Hematopoietic multipotent progenitor cell treated with erythropoietin and hydrocortisone succinate and interleukin-3 and kit ligand, for 15 days (in vitro differentiated cells): Measurements from ENCODE around the gene XPR1.
"Not testable (repeated sequence)": the region's sequence is repeated elsewhere in the genome, so short reads cannot be mapped to it uniquely, and the experiment has no call there.

Experiments used
- DNase-seq: peaks from one replicate; pipeline ENCODE4 v3.0.0-alpha.2; 2015; ENCODE audit warnings: low spot score

Gene XPR1

DNA sequence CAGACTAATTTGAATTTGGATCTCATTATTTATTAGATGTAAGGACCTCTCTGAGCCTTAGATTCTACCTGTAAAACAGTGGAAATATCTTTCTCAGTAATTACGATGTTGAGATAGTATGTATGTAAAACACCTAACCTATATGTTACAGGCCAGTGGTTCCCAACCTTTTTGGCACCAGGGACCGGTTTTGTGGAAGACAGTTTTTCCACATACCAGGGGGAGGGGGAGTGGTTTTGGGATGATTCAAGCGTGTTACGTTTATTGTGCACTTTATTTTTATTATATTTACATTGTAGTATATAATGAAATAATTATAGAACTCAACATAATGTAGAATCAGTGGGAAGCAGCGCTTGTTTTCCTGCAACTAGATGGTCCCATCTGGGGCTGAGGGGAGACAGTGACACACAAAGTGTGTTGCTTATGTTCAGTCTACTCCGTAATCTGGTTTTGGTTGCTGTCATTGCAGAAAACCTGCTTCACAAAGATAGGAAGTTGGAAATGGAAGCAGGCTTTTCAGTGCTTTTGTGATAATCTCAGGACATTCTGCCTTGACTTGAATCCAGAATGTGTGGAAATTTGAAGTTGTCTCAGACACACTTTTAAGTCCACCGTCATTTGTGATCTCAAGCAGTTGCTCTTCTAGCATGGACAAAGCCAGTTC lies 12.8 kb downstream of the XPR1 start:
- no peak for DNase-seq

- DNase-seq, result not testable (repeated sequence)
These were observed 13.4 kb downstream of the XPR1 start for GRCh38 chr1:180645261-180645660.

DNA sequence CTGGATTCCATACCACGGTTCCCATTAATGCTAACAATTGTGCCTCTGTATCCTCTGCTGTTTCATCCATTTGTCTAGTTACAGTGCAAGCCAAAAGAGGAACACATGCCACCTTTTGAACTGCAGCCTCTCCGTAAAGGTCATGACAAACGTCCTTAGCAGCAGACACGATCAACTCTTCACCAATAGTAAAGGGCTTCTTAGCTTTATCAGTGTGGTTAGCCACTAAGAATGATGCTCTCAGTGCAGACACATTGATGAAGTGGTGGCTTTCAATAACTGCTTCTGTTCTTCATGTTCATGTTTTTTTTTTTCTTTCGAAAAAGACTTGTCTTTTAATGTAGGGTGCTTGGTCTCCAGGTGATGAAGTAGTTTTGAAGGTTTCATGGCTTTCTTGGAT lies 14.3 kb downstream of the XPR1 start:
- DNase-seq, result no peak

DNA sequence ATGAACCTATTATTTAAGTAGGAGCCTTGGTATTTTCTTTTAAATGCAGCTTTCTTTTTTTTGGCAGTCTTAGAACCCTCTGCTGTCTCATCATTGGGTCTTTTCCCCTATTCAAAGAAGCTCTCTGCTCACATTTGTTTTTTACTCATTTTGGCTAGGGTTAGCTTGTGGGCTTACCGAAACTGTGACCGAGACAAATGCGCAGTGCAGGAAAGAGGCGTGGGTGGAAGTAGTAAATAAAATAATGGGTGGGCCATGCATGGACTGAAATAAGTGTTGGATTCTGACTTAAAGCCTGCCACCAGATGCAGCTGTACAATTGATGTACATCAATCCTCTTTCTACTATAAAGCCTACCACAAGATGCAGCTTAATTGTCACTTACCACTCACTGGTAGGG lies 14.7 kb downstream of the XPR1 start:
- no peak for DNase-seq

- no peak for DNase-seq
These were observed 21.0 kb downstream of the XPR1 start for GRCh38 chr1:180652792-180653191.

GRCh38 chr1:180662709-180663108 lies 30.9 kb downstream of the XPR1 start:
- no peak for DNase-seq

DNA sequence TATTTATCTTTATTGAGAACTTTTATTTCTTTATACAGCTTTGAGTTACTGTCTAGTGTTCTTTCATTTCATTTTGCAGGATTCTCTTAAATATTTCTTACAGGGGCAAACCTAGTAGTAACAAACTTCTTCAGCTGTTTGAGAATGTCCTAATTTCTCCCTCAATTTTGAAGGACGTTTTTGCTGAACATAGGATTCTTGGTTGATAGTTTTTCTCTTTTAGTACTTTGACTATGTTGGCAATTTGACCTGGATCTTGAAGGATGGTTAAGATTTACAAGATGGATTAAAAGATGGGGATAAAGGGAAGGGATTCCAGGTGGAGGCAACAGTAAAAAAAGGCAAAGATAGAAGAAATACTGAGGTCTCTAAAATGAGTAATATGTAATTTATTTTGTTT lies 38.9 kb downstream of the XPR1 start:
- DNase-seq, result no peak

DNA sequence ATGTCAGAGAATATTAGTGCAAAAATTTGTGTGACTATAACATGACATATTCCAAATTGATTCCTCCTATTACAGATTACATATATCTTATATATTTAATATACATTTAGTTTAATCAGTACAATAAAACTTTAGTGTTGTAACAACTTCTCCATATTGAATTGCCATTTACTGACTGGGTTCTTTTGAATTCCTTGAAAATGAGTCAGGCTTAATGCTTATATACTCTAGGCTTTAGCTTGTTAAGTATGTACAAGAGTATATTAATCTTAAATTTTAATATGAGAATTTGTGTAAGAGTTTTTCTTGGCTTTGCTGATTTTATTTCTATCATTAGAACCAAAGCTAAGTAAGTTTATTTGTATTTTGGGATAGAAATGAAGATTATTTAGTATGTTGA lies 40.3 kb downstream of the XPR1 start:
- no peak for DNase-seq

GRCh38 chr1:180672505-180672904 lies 40.7 kb downstream of the XPR1 start:
- DNase-seq, result no peak

GRCh38 chr1:180674603-180675530 lies 43.0 kb downstream of the XPR1 start:
- no peak for DNase-seq

- DNase-seq, result no peak
These were observed 43.8 kb downstream of the XPR1 start for GRCh38 chr1:180675586-180675985.

DNA sequence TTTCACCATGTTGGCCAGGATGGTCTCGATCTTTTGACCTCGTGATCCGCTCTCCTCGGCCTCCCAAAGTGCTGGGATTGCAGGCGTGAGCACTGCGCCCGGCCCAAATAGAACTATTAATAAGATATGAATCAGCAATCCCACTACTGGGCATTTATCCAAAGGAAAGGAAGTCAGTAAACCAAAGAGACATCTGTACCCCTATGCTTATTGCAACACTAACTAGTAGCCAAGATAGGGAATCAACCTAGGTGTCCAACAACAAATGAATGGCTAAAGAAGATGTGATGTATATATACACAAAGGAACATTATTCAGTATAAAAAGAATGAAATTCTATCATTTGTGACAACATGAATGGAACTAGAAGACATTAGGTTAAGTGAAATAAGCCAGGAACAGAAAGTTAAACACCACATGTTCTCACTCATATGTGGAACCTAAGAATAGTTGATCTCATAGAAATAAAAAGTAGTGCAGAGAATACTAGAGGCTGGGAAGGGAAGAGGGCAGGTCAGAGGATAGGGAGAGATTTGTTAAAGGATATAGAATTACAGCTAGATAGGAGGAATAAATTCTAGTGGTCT lies 48.8 kb downstream of the XPR1 start:
- no peak for DNase-seq

- not testable (repeated sequence) for DNase-seq
These were observed 51.3 kb downstream of the XPR1 start for GRCh38 chr1:180683117-180683516.

DNA sequence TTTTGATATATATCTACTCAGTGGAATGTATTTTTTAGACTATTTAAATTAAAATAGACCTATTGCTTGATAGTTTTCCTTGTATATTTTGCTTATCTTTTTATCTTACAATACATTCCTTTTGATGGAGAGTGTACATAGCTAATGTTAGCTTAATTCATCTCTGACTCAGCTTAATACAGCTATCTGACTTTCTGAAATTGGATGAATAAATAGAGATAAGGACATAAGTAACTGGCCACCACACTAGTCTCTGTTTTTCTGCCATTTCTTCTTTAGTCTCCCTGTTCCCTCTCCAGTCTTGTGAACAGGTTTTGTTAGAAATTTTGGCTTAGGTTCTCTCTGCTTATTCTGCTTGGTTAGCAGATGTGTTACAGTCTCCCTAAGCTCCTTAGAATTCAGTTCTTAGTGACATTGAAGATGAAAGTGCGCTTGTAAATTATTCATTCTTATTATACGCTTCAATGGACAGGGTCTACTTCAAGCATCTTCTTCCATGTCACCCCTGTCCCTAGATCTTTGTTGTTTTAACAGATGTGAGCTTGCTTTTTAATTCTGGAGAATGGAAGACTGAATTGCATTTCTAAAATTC lies 59.6 kb downstream of the XPR1 start:
- DNase-seq, result no peak

GRCh38 chr1:180693564-180694244 lies 61.9 kb downstream of the XPR1 start:
- DNase-seq, result no peak

GRCh38 chr1:180695282-180695681 lies 63.5 kb downstream of the XPR1 start:
- DNase-seq, result no peak

- DNase-seq, result no peak
These were observed 64.5 kb downstream of the XPR1 start for GRCh38 chr1:180696361-180696760.

- DNase-seq, result no peak
These were observed 66.8 kb downstream of the XPR1 start for GRCh38 chr1:180698580-180698979.

GRCh38 chr1:180702376-180702775 lies 70.6 kb downstream of the XPR1 start:
- DNase-seq, result not testable (repeated sequence)

GRCh38 chr1:180710746-180711145 lies 78.9 kb downstream of the XPR1 start:
- not testable (repeated sequence) for DNase-seq

GRCh38 chr1:180711260-180711659 lies 79.4 kb downstream of the XPR1 start:
- not testable (repeated sequence) for DNase-seq

GRCh38 chr1:180720753-180721152 lies 88.9 kb downstream of the XPR1 start:
- no peak for DNase-seq
